Hippocampal formation (tissue), 2 donors: ENCODE measurements around the gene CLEC11A.

Experiments used
- DNase-seq, 2 donors: peaks; one replicate each; lab custom pipeline; 2025; lab: John Stamatoyannopoulos, UW

The CLEC11A gene

GRCh38 chr19:50703915-50704796, 19.0 kb upstream of the CLEC11A start:
- DNase-seq: no peak

- DNase-seq: peak in 1 of 2 donors; percentile 16
Measured at GRCh38 chr19:50705422-50706019, 17.6 kb upstream of the CLEC11A start.

GRCh38 chr19:50706387-50706786, 16.8 kb upstream of the CLEC11A start:
- no peak for DNase-seq

- DNase-seq: no peak
Measured at GRCh38 chr19:50708179-50708879, 14.8 kb upstream of the CLEC11A start.

GRCh38 chr19:50710094-50710493, 13.1 kb upstream of the CLEC11A start:
- DNase-seq: no peak

GRCh38 chr19:50710612-50711011, 12.6 kb upstream of the CLEC11A start:
- no peak for DNase-seq

GRCh38 chr19:50711196-50711595, 12.0 kb upstream of the CLEC11A start:
- DNase-seq: no peak

GRCh38 chr19:50711805-50712204, 11.4 kb upstream of the CLEC11A start:
- no peak for DNase-seq

- DNase-seq: no peak
Measured at GRCh38 chr19:50712833-50713232, 10.3 kb upstream of the CLEC11A start.

- no peak for DNase-seq
Measured at GRCh38 chr19:50713556-50714236, 9.5 kb upstream of the CLEC11A start.

- DNase-seq: no peak
Measured at GRCh38 chr19:50716178-50717025, 6.8 kb upstream of the CLEC11A start.

- DNase-seq: no peak
Measured at GRCh38 chr19:50717026-50717723, 6.0 kb upstream of the CLEC11A start.

- no peak for DNase-seq
Measured at GRCh38 chr19:50717891-50718254, 5.3 kb upstream of the CLEC11A start.

- no peak for DNase-seq
Measured at GRCh38 chr19:50718255-50719118, 4.7 kb upstream of the CLEC11A start.

GRCh38 chr19:50719119-50719435, 4.1 kb upstream of the CLEC11A start:
- no peak for DNase-seq

- no peak for DNase-seq
Measured at GRCh38 chr19:50719566-50719965, 3.6 kb upstream of the CLEC11A start, which contains the start of gene SHANK1. Gene SHANK1 (minus strand): TSS chr19:50719802. CDS start chr19:50716919, 2,883 bp downstream.

GRCh38 chr19:50720181-50720920, 2.8 kb upstream of the CLEC11A start:
- DNase-seq: no peak

GRCh38 chr19:50720921-50721381, 2.2 kb upstream of the CLEC11A start:
- no peak for DNase-seq
